ENCODE data around the gene TGIF2.
"Not testable (repeated sequence)": the region's sequence is repeated elsewhere in the genome, so short reads cannot be mapped to it uniquely, and the experiment has no call there.

Gene TGIF2

GRCh38 chr20:36547186-36548005 is 26.0 kb upstream of the TGIF2 start:
- no peak for DNase-seq

DNA sequence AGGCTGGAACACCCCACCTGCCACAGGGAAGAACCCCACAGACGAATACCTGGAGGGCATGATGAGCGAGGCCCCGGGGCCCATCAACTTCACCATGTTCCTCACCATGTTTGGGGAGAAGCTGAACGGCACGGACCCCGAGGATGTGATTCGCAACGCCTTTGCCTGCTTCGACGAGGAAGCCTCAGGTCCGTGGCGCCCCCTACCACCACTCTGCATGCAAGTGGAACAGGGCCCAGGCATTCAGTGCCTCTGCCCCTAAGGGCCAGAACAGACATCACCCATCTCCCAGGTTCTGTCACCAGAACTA is 25.4 kb upstream of the TGIF2 start:
- no peak for DNase-seq

DNA sequence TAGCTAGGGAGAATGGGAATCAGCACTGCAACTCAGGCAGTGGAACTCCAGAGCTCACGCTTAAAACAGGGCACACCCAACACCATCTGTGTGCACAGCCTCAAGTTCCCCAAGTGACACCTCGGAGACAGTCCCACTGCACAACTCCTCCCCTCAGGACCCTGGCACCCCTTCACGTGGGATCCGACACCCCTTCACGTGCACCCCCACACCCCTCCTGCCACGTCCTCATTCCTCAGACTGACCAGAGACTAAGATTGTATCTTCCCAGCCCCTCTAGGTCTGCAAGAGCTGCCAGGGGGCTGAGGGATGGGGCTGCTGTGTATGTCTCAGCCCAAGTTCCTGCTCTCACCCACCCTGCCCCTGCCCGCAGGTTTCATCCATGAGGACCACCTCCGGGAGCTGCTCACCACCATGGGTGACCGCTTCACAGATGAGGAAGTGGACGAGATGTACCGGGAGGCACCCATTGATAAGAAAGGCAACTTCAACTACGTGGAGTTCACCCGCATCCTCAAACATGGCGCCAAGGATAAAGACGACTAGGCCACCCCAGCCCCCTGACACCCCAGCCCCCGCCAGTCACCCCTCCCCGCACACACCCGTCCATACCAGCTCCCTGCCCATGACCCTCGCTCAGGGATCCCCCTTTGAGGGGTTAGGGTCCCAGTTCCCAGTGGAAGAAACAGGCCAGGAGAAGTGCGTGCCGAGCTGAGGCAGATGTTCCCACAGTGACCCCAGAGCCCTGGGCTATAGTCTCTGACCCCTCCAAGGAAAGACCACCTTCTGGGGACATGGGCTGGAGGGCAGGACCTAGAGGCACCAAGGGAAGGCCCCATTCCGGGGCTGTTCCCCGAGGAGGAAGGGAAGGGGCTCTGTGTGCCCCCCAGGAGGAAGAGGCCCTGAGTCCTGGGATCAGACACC is 24.4 kb upstream of the TGIF2 start:
- DNase-seq, result no peak

DNA sequence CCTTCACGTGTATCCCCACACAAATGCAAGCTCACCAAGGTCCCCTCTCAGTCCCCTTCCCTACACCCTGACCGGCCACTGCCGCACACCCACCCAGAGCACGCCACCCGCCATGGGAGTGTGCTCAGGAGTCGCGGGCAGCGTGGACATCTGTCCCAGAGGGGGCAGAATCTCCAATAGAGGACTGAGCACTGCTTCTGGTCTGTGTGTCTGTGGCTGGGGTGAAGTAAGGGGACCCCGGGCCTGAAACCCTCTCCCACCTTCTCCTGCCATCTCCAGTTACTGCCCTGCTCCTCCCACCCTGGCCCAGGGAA is 23.8 kb upstream of the TGIF2 start:
- DNase-seq, result no peak

GRCh38 chr20:36549942-36550789 is 23.2 kb upstream of the TGIF2 start:
- DNase-seq, result no peak

GRCh38 chr20:36550790-36551299 is 22.6 kb upstream of the TGIF2 start:
- no peak for DNase-seq

DNA sequence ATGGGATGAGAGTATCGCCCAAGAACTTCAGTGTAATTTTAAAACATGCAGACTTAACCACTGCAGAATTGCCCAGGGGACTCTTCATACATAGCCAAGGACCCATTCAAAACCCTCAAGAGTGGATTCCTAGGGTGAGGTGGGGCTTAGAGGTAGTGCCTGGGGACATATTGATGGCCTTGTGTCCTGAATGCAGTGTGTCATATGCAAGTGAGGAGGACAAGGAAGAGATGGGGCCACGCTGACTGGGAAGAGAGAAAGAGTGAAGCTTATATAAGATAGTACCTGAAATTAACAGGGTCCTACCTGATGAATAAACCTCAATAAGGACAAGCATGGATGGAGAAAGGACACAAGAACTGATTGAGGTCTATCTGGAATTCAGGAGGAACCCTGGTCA is 18.1 kb upstream of the TGIF2 start:
- no peak for DNase-seq

DNA sequence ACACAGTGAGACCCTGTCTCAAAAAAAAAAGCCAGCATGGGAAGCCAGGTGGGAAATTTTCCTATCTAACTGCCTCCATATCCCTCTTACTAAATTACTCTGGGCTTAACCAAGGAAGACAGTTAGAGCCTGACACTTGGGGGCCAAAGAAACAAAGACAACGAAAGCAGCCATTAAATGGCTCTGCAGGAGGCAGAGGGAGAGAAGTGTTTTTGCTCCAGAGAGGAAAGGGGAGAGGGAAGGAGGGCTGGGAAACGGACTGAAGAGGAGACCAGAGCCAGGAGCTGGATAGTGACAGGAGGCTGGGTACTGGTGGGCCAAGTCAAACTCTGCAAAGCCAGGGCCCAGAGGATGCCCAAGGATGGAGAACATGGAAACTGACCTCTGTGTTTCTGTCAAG is 10.7 kb upstream of the TGIF2 start:
- no peak for DNase-seq

DNA sequence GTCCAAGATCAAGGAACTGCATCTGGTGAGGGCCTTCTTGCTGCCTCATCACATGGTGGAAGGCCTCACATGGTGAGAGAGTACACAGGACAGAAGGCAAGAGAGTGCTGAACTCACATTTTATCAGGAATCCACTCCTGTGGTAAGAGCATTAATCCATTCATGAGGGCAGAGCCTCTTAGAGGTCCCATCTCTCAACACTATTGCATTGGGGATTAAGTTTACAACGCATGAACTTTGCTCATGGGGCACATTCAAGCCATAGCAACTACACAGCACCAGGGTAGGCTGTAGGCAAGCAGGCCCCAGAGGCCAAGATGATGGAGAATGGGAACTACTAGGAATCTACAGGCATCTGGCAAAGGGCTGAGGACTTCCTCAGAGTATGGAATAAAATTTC is 10.0 kb upstream of the TGIF2 start:
- DNase-seq, result no peak

- not testable (repeated sequence) for DNase-seq
Observed at GRCh38 chr20:36564078-36564725, 9.2 kb upstream of the TGIF2 start.

DNA sequence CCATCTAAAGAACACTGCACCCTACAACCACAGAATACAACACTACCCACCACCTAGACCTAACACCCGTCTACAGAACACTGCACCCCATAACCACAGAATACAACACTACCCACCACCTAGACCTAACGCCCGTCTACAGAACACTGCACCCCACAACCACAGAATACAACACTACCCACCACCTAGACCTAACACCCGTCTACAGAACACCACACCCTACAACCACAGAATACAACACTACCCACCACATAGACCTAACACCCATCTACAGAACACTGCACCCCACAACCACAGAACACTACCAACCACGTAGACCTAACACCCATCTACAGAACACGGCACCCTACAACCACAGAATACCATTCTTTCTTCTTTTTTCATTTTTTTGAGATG is 8.7 kb upstream of the TGIF2 start:
- not testable (repeated sequence) for DNase-seq

GRCh38 chr20:36565520-36565919 is 7.9 kb upstream of the TGIF2 start:
- DNase-seq, result no peak

DNA sequence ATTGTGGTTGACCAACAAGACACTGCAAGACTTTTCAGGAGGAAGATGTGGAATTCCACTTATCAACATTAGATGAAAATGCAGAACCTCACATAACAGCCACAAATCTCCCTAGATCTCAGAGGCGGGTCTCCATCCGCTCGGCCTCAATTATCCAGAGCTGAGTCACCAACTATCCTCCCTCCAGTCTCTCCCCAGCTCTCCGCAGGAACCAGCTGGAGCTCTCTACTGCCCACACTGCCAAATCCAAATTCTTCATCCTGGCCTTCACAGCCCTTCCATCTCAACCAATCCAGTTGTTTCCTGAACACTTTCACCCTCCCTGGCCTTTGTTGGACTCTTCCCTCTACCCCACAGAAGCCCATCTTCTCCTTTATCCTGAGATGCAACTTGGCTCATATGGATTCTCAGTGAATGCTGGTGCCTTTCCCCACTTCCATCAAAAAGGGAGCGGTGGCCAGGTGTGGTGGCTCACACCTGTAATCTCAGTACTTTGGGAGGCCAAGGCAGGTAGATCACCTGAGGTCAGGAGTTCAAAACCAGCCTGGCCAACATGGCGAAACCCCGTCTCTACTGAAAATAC is 3.5 kb upstream of the TGIF2 start:
- DNase-seq, result no peak

DNA sequence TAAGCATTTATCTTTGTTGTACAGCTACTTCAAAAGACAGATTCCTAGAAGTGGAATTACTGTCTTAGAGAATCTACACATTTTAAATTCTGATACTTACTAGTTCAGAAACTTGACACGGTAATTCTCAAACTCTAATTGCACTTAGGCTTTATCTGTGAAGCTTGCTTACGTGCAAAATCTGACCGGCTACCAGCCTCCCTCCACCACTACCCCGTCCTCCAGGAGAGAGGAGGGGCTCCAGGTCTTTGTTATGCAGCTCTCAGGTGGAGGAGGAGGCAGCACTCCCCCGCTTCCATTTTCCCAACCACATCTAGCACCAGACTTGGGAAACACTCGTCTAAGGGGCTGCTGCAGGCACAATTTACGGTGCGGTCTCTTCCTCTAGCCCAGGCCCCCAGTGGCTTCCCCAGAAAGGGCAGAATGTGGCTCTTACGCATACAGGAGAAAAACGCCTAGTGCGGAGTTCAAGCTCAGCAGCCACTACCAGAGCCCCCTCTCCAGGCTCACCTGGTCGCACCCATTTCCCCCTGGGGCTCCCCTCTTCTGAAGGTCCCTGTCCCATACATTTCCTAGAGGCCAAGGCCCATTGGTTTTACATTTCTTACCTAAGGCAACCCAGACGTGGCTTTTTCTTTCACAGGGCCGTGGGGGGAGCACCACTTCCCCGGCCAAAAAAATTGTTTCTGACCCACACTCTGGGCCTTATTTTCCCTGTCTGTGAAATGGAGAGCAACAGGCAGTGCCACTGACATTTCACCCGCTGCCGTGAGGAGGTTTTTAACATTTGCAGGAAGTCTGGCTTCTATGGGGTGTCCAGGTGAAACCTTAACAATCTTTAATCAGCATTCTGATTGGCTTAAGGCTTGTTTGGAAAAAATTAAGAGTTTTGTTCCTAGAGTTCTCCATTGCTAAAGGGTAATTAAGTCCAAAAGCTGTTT is 1.6 kb upstream of the TGIF2 start:
- DNase-seq, result no peak

DNA sequence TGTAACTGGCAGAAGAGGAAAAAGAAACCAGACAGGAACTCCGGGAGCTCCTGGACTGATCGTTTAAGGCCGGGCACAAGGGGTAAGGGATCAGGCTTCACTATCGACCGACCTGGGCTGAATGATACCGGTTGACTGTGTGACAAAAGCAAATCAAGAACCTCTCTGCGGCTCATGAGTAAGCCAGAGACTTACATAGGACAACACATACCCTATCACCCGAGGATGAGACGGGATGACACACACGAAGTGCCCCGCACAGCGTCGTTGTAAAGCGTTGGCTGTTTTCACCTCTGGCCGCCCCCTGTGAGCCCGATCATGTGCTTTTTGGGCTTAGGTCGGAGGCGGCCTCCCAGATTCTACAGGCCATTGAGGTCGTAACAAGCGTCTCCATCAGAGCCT is 695 bp upstream of the TGIF2 start:
- DNase-seq, result peak; percentile 56

- DNase-seq, result no peak
Observed at GRCh38 chr20:36573798-36574365, 485 bp downstream of the TGIF2 start.

GRCh38 chr20:36574366-36575135 is 1.2 kb downstream of the TGIF2 start:
- DNase-seq, result peak; percentile 38

GRCh38 chr20:36576081-36576445 is 2.7 kb downstream of the TGIF2 start:
- DNase-seq, result no peak

DNA sequence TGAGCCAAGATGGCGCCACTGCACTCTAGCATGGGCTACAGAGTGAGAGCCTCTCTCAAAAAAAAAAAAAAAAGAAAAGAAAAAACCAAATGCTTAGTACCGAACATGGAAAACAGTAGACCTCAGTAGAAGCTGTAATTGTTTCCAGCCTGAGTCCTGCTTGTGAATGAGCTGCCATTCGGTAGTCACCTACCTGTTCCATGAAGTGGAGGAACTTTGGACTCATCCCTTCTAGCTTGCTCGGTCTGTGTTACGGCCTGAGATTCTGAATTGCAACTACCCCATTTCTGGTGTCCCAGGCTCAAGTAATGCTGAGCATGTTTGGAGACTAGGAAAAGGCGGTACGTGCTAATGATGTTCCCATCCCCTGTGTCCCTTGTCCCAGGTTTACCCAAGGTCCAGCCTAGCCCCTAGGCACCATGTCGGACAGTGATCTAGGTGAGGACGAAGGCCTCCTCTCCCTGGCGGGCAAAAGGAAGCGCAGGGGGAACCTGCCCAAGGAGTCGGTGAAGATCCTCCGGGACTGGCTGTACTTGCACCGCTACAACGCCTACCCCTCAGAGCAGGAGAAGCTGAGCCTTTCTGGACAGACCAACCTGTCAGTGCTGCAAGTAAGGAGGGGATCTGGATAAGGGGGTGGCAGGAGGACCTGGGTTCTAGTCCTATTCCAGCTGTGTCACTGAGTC is 5.1 kb downstream of the TGIF2 start:
- no peak for DNase-seq

Measured in activated CD4-positive, alpha-beta T cell treated with anti-CD3 and anti-CD28 coated beads, Interleukin-2, amount 50 U/mL, for 16 hours (primary cell).